COR-L47 (cell line): ENCODE results near the gene TMEM219.

Source experiments
- DNase-seq: peaks from one replicate; lab custom pipeline; 2025; lab: John Stamatoyannopoulos, UW

The TMEM219 gene

DNA sequence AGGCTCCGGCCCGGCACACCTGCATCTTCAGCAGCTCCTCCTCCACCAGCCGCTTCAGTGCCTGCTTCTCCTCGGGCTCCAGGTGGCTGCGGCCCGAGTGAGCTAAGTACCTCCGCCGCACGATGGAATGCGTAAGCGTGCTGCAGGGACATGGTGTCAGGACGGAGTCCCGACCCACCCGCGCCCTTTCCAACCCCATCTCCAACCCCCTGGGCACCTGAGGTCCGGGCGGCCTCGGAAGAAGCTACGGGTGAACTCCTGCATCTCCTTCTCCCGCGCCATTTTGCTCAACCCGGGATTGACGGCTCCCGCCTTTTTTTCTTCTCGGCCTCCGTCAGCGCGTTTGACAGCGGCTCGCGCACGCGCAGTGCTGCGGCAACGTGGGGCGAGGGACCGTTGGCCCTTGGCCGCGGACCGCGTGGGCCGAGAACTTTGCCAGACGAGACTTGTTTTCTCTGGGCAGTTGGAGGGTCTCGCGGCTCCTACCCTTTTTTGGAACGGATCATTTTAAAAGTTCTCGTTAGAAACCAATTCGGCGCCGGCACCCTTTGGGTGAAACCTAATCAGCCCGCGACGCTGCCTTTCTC lies 33.5 kb downstream of the TMEM219 start, which contains the start of gene HIRIP3:
TSS of gene HIRIP3 (minus strand) at position 294 of the 587 bp plus-strand sequence. CDS start at position 282, 12 bp downstream.
- DNase-seq = peak; percentile 88

GRCh38 chr16:29995911-29996765 lies 34.3 kb downstream of the TMEM219 start, which contains the start of gene INO80E:
TSS of gene INO80E (plus strand) at chr16:29996241. CDS start at chr16:29996311, 70 bp downstream.
- DNase-seq = peak; percentile 95

DNA sequence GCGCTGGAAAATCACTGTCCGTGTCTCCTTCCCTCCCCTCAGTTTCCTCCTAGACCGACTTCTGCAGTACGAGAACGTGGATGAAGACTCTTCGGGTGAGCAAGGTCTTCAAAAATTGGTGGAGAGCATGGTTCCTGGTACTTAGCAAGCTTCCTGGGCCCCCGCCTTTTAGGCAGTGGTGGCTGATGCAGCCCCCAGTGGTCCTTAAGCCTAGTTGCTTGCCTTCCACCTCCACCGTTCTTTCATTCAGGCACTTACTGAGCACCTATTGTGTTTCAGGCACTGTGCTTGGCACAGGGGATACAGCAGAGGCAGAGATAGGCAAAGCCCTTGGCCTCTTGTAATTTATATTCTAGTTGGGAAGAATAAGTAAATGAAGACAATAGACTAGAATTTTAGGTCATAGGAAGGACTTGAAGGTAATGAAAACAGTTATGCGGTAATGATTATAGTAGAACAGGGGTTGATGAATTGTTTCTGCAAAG lies 34.9 kb downstream of the TMEM219 start:
- DNase-seq = no peak

GRCh38 chr16:29999605-30000004 lies 37.7 kb downstream of the TMEM219 start:
- DNase-seq = no peak

GRCh38 chr16:30000735-30001631 lies 39.1 kb downstream of the TMEM219 start:
- no peak for DNase-seq

GRCh38 chr16:30002614-30003346 lies 40.9 kb downstream of the TMEM219 start:
- no peak for DNase-seq

DNA sequence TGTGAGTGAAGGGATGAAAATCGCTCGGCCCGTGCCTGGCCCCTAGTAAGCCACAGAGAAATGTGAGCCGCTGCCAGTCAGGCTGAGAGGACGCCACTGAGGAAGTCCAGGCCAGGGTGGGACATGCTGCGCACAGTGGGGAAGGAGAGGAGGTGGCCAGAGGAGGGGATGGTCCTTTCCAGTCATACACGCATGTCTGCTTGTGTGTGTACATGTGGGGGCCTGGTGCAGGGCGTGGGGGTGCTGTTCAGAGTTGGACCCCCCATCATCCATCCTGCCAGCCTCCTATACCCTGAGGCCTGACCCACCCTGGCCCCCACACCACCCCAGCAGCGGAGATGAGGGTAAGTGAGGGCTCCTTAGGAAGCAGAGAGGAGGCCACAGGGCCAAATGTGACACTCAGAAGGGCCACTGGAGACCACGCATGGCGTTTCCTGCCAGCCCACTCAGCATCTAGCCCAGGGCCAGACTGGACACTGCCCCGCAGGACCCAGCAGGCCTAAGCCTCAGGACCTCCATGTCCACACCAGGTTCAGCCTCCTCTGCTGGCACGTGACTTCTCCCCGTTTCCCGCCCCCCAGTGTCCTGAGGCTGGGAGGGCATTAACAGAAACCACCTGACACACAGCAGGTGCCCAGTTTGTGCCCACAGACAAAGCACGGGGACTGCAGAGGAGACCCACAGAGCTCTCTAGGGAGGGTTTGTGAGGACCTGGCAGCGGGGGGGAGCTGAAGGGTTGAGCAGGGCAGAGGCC lies 42.0 kb downstream of the TMEM219 start:
- no peak for DNase-seq

DNA sequence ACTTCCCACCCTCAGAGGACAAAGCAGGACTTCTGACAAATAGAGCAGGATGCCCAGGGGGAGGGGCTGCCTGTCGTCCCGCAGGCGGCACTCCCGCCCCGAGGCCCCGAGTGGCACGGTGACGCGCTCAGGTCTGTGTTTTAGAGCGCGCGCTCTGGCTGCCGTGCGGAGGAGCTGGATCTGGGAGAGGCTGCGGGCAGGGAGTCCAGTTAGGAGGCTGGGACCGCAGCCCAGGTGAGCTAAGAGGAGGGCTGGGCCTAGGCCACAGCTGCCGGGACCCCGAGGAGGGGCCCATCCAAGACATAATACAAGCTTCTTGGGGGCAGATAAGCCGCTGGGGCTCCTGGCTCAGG lies 42.5 kb downstream of the TMEM219 start:
- no peak for DNase-seq

DNA sequence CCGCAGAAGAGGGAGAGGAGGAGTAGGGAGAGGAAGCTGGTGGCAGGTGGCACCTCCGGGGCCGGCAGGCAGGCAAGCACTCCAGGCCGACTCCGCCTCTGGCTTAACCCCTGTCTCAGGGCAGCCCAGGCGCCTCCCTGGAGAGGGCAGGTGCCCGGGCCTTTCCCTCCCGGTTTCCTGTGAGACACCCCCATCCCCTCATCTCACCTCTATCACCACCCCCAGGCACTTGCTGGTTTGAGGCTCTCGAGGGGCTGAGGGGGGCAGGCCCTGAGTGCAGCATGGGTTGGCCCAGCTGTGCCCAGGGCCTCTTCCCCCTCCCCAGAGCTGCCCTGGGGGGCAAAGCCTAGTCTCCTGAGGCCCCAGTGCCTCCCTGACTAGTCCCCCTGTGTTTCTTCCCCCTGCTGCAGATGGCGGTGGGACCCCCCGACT lies 42.9 kb downstream of the TMEM219 start:
- no peak for DNase-seq

GRCh38 chr16:30005341-30006094 lies 43.6 kb downstream of the TMEM219 start:
- DNase-seq = peak; percentile 45

GRCh38 chr16:30006095-30006473 lies 44.2 kb downstream of the TMEM219 start:
- DNase-seq = no peak

DNA sequence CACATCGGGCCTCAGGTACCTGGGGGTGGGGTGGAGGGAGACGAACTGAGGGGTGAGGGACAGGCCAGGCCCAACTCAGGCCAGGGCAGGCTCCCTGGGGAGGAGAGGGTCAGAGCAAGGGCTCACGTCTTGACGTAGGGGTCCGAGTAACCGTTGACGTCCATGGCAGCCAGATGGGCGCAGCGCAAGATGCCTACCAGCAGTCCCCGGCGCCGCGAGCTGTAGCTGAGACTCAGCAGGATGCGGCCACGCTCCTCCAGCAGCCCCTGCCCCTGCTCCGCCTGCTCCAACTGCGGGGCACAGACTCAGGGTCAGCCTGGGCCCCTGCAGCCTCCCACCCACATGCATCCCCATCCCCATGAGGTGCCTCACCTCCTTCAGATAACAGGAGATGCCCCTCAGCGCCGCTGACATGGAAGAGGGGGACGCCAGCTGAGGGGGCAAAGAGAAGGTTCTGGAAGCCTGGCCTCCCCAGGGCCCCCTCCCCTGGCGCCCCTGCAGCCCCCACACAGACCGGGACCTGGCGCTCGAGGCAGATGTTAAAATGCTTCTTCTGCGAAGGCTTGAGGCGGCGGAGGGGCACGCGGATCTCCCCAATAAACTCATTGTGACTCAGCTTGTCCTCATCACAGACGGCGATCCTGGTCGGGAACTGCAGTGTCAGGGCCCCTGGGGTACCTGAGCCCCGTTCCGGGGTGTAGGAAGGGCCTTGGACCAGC lies 44.9 kb downstream of the TMEM219 start:
- no peak for DNase-seq

- no peak for DNase-seq
Observed at GRCh38 chr16:30007378-30007895, 45.6 kb downstream of the TMEM219 start.

DNA sequence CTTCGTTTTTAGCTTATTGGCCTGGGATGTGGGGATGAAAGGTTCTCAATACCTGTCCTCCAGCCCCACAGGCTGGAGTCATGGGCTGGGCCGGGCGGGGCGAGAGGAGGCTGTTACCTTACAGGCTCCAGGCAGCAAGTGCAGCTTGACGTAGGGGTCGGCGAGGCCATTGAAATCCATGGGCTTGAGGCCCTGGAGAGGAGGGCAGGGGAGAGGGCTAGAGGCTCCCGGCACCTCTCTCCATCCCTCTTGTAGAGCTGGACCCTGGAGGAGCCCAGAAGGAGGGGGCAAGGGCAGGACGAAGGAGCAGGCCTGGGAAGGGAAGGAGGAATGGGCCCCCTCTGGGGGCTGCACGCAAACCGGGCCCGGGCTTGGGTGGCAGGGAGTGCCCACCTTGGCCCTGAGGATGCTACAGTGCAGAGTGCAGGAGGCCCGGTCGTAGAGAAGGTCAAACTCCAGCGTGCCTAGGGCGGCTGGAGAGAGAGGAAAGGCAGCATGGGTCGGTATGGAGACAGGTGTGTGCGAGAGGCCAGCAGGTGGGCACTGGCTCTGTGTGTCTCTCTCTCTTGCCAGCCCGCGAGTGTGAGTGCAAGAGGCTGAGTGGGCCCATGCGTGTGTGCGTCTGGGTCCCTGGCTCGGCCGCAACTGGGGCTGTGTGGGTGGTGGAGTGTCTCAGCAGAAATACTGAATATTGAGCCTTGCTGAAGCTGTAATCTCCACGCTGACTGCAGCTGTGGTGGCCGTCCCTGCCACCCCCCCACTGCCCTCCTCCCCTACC lies 47.4 kb downstream of the TMEM219 start:
- DNase-seq = no peak

GRCh38 chr16:30009990-30010843 lies 48.3 kb downstream of the TMEM219 start:
- DNase-seq = no peak

- peak; percentile 67 for DNase-seq
Observed at GRCh38 chr16:30010844-30011713, 49.2 kb downstream of the TMEM219 start, which contains the start of gene DOC2A. TSS of gene DOC2A (minus strand) at chr16:30011027. CDS start at chr16:30010222, 805 bp downstream.
